ENCODE results near the gene SREK1.

GRCh38 chr5:66168226-66168625 is 24.1 kb downstream of the SREK1 start:
- no peak for TF ChIP-seq CTCF (IDR thresholded peaks at IDR 0.05)
- TF ChIP-seq ZFX (IDR thresholded peaks at IDR 0.05; ENCODE audit: borderline replicate concordance), result no peak

All from 22Rv1 (cell line).